Right renal cortex interstitium (tissue), 3 donors: ENCODE data around the gene RRP7A. TPM values are rescaled to one million over a fixed set of nuclear protein-coding genes. Genes with fewer than 3 reads are reported as not detected.
"Not testable (repeated sequence)": the region's sequence is repeated elsewhere in the genome, so short reads cannot be mapped to it uniquely, and the experiment has no call there.

ENCODE experiments used
- DNase-seq, 3 donors: peaks; one replicate each; pipeline ENCODE4 v3.0.0-alpha.2; 2013; ENCODE audit warnings: low read depth in 3 of 3, low spot score in 2 of 3
- polyA plus RNA-seq, 3 donors: library from polyadenylated mRNA; unstranded; fragments of 120-200 nt; gene quantifications; one replicate each; pipeline ENCODE4 v1.2.1, GENCODE V29; 2013; ENCODE audit not compliant: insufficient read length in 3 of 3

RRP7A gene
- polyA plus RNA-seq, 3 donors: 28.1 to 34.1 (median 30.7) TPM

GRCh38 chr22:42536634-42537033, 17.0 kb upstream of the RRP7A start:
- DNase-seq: not testable (repeated sequence)

- DNase-seq: no peak
Observed at GRCh38 chr22:42536166-42536565, 16.6 kb upstream of the RRP7A start.

GRCh38 chr22:42535082-42535731, 15.6 kb upstream of the RRP7A start:
- DNase-seq: not testable (repeated sequence)

- DNase-seq: no peak
Observed at GRCh38 chr22:42533638-42533977, 14.0 kb upstream of the RRP7A start.

- not testable (repeated sequence) for DNase-seq
Observed at GRCh38 chr22:42531401-42532084, 11.9 kb upstream of the RRP7A start.

GRCh38 chr22:42529435-42529834, 9.8 kb upstream of the RRP7A start:
- DNase-seq: not testable (repeated sequence)

GRCh38 chr22:42528591-42529307, 9.2 kb upstream of the RRP7A start:
- no peak for DNase-seq

- no peak for DNase-seq
Observed at GRCh38 chr22:42522546-42522945, 3.0 kb upstream of the RRP7A start.

- no peak for DNase-seq
Observed at GRCh38 chr22:42521228-42521546, 1.6 kb upstream of the RRP7A start.

GRCh38 chr22:42518638-42519524, 715 bp downstream of the RRP7A start:
- DNase-seq: not testable (repeated sequence)

GRCh38 chr22:42517103-42517502, 2.5 kb downstream of the RRP7A start:
- DNase-seq: not testable (repeated sequence)

GRCh38 chr22:42515896-42516295, 3.7 kb downstream of the RRP7A start:
- no peak for DNase-seq

GRCh38 chr22:42515304-42515703, 4.3 kb downstream of the RRP7A start:
- DNase-seq: not testable (repeated sequence)

GRCh38 chr22:42514331-42514730, 5.3 kb downstream of the RRP7A start:
- not testable (repeated sequence) for DNase-seq

GRCh38 chr22:42512273-42512990, 7.2 kb downstream of the RRP7A start:
- DNase-seq: peak in 1 of 3 donors; percentile 32

- no peak for DNase-seq
Observed at GRCh38 chr22:42511401-42511891, 8.2 kb downstream of the RRP7A start.

- no peak for DNase-seq
Observed at GRCh38 chr22:42509548-42509947, 10.0 kb downstream of the RRP7A start.

GRCh38 chr22:42508975-42509364, 10.6 kb downstream of the RRP7A start:
- not testable (repeated sequence) for DNase-seq

- DNase-seq: not testable (repeated sequence)
Observed at GRCh38 chr22:42508327-42508974, 11.1 kb downstream of the RRP7A start.

- DNase-seq: no peak
Observed at GRCh38 chr22:42500836-42501179, 18.8 kb downstream of the RRP7A start.
